Liver (tissue), 3 donors: Measurements from ENCODE around the gene SLC6A7.

ENCODE experiments used
- CTCF ChIP-seq: fragments of 150-350 bp; IDR thresholded peaks from 2 replicates; pipeline ENCODE4 v1.5.1; 2017; ENCODE audit warnings: improper control_type of control experiment, low read depth, low read length; ENCODE audit not compliant: missing input control
- EGR1 ChIP-seq, 2 donors: IDR thresholded peaks; 2 replicates each; pipeline ENCODE4 v1.6.1; 2016 to 2018; ENCODE audit warnings: antibody characterized with exemption in 2 of 2, low read depth in 2 of 2
- HNF4A ChIP-seq, 2 donors: conservative IDR thresholded peaks; 2 replicates each; pipeline ENCODE4 v1.6.1; 2016; ENCODE audit warnings: antibody characterized with exemption in 2 of 2, mild to moderate bottlenecking in 2 of 2
- JUND ChIP-seq, 2 donors: IDR thresholded peaks; 2 replicates each; pipeline ENCODE4 v1.6.1; 2016; ENCODE audit warnings: antibody characterized with exemption in 2 of 2
- MAX ChIP-seq: IDR thresholded peaks from 2 replicates; pipeline ENCODE4 v1.6.1; 2016; ENCODE audit warnings: antibody characterized with exemption
- NR2F2 ChIP-seq: IDR thresholded peaks from 2 replicates; pipeline ENCODE4 v1.6.1; 2016; ENCODE audit warnings: antibody characterized with exemption
- RAD21 ChIP-seq, 2 donors: IDR thresholded peaks; 2 replicates each; pipeline ENCODE4 v1.6.1; 2016; ENCODE audit warnings: antibody characterized with exemption in 2 of 2, mild to moderate bottlenecking in 2 of 2
- TAF1 ChIP-seq: conservative IDR thresholded peaks from 2 replicates; pipeline ENCODE4 v1.6.1; 2016; ENCODE audit warnings: antibody characterized with exemption, mild to moderate bottlenecking
- YY1 ChIP-seq: IDR thresholded peaks from 2 replicates; pipeline ENCODE4 v1.6.1; 2016; ENCODE audit warnings: antibody characterized with exemption, mild to moderate bottlenecking
- TF ChIP-seq, protein P1 (sequence below): IDR thresholded peaks from 2 replicates; pipeline ENCODE4 v1.6.1; 2016; ENCODE audit warnings: antibody characterized with exemption
- TF ChIP-seq, protein P2 (sequence below): IDR thresholded peaks from 2 replicates; pipeline ENCODE4 v1.6.1; 2016; ENCODE audit warnings: antibody characterized with exemption, mild to moderate bottlenecking
- donor health status: healthy.
- donor health status: healthy.

GRCh38 chr5:150190987-150191386 is 1.1 kb downstream of the SLC6A7 start:
- TF ChIP-seq CTCF (no peak), JUND (IDR thresholded peaks at IDR 0.05) (no peak), NR2F2 (no peak), MAX (no peak), EGR1 (IDR thresholded peaks at IDR 0.05; ENCODE audit: low read depth in 2 of 2) (no peak), YY1 (no peak), RAD21 (IDR thresholded peaks at IDR 0.05) (no peak), TAF1 (no peak), HNF4A (conservative IDR thresholded peaks at IDR 0.05) (no peak)
- TF ChIP-seq, protein P1, sequence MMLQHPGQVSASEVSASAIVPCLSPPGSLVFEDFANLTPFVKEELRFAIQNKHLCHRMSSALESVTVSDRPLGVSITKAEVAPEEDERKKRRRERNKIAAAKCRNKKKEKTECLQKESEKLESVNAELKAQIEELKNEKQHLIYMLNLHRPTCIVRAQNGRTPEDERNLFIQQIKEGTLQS = no peak
- TF ChIP-seq, protein P2, sequence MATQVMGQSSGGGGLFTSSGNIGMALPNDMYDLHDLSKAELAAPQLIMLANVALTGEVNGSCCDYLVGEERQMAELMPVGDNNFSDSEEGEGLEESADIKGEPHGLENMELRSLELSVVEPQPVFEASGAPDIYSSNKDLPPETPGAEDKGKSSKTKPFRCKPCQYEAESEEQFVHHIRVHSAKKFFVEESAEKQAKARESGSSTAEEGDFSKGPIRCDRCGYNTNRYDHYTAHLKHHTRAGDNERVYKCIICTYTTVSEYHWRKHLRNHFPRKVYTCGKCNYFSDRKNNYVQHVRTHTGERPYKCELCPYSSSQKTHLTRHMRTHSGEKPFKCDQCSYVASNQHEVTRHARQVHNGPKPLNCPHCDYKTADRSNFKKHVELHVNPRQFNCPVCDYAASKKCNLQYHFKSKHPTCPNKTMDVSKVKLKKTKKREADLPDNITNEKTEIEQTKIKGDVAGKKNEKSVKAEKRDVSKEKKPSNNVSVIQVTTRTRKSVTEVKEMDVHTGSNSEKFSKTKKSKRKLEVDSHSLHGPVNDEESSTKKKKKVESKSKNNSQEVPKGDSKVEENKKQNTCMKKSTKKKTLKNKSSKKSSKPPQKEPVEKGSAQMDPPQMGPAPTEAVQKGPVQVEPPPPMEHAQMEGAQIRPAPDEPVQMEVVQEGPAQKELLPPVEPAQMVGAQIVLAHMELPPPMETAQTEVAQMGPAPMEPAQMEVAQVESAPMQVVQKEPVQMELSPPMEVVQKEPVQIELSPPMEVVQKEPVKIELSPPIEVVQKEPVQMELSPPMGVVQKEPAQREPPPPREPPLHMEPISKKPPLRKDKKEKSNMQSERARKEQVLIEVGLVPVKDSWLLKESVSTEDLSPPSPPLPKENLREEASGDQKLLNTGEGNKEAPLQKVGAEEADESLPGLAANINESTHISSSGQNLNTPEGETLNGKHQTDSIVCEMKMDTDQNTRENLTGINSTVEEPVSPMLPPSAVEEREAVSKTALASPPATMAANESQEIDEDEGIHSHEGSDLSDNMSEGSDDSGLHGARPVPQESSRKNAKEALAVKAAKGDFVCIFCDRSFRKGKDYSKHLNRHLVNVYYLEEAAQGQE = no peak
